ENCODE data around the gene HMCN2.

HMCN2 gene

GRCh38 chr9:130286781-130287428 lies 21.3 kb downstream of the HMCN2 start:
- H3K4me2 ChIP-seq (ENCODE audit: low read length), result no peak overlapping the region
- H3K4me3 ChIP-seq (ENCODE audit: low read length), result no peak overlapping the region
- no peaks in the 10 kb centered on the region for H3K4me1 ChIP-seq (ENCODE audit: control insufficient read depth, insufficient read depth, low read length)
- H3K9me3 ChIP-seq (replicated peaks; ENCODE audit: low read length), result no peaks in the 10 kb centered on the region
- no peaks in the 10 kb centered on the region for H3K36me3 ChIP-seq (ENCODE audit: insufficient read depth, low read length)
- H3K9ac ChIP-seq (ENCODE audit: low read depth, low read length), result no peak overlapping the region
- peaks cover 94% of the 10 kb centered on the region for H3K27me3 ChIP-seq (ENCODE audit: control insufficient read depth, insufficient read depth, low read length)

GRCh38 chr9:130287736-130288135 lies 22.2 kb downstream of the HMCN2 start:
- H3K9me3 ChIP-seq (replicated peaks; ENCODE audit: low read length), result no peaks in the 10 kb centered on the region
- H3K36me3 ChIP-seq (ENCODE audit: insufficient read depth, low read length), result no peaks in the 10 kb centered on the region
- H3K4me1 ChIP-seq (ENCODE audit: control insufficient read depth, insufficient read depth, low read length), result no peaks in the 10 kb centered on the region
- H3K9ac ChIP-seq (ENCODE audit: low read depth, low read length), result no peak overlapping the region
- no peak overlapping the region for H3K4me3 ChIP-seq (ENCODE audit: low read length)
- peaks cover 95% of the 10 kb centered on the region for H3K27me3 ChIP-seq (ENCODE audit: control insufficient read depth, insufficient read depth, low read length)
- H3K4me2 ChIP-seq (ENCODE audit: low read length), result no peak overlapping the region

GRCh38 chr9:130288393-130288792 lies 22.8 kb downstream of the HMCN2 start:
- Histone ChIP-seq H3K9ac (ENCODE audit: low read depth, low read length) (no peak overlapping the region), H3K27me3 (ENCODE audit: control insufficient read depth, insufficient read depth, low read length) (peaks cover 99% of the 10 kb centered on the region), H3K4me1 (ENCODE audit: control insufficient read depth, insufficient read depth, low read length) (no peaks in the 10 kb centered on the region), H3K36me3 (ENCODE audit: insufficient read depth, low read length) (no peaks in the 10 kb centered on the region), H3K9me3 (replicated peaks; ENCODE audit: low read length) (no peaks in the 10 kb centered on the region), H3K4me3 (ENCODE audit: low read length) (no peak overlapping the region), H3K4me2 (ENCODE audit: low read length) (no peak overlapping the region)

- Histone ChIP-seq H3K9ac (ENCODE audit: low read depth, low read length) (no peak overlapping the region), H3K36me3 (ENCODE audit: insufficient read depth, low read length) (no peaks in the 10 kb centered on the region), H3K27me3 (ENCODE audit: control insufficient read depth, insufficient read depth, low read length) (peaks cover 99% of the 10 kb centered on the region), H3K9me3 (replicated peaks; ENCODE audit: low read length) (no peaks in the 10 kb centered on the region), H3K4me1 (ENCODE audit: control insufficient read depth, insufficient read depth, low read length) (no peaks in the 10 kb centered on the region), H3K4me3 (ENCODE audit: low read length) (no peak overlapping the region), H3K4me2 (ENCODE audit: low read length) (no peak overlapping the region)
Observed at GRCh38 chr9:130288926-130289690, 23.5 kb downstream of the HMCN2 start.

- Histone ChIP-seq H3K9ac (ENCODE audit: low read depth, low read length) (no peak overlapping the region), H3K4me2 (ENCODE audit: low read length) (no peak overlapping the region), H3K4me3 (ENCODE audit: low read length) (no peak overlapping the region), H3K36me3 (ENCODE audit: insufficient read depth, low read length) (no peaks in the 10 kb centered on the region), H3K9me3 (replicated peaks; ENCODE audit: low read length) (no peaks in the 10 kb centered on the region), H3K27me3 (ENCODE audit: control insufficient read depth, insufficient read depth, low read length) (peaks cover 94% of the 10 kb centered on the region), H3K4me1 (ENCODE audit: control insufficient read depth, insufficient read depth, low read length) (no peaks in the 10 kb centered on the region)
Observed at GRCh38 chr9:130289711-130290241, 24.2 kb downstream of the HMCN2 start.

GRCh38 chr9:130290291-130291181 lies 25.0 kb downstream of the HMCN2 start:
- Histone ChIP-seq H3K36me3 (ENCODE audit: insufficient read depth, low read length) (no peaks in the 10 kb centered on the region), H3K4me3 (ENCODE audit: low read length) (no peak overlapping the region), H3K4me2 (ENCODE audit: low read length) (no peak overlapping the region), H3K9me3 (replicated peaks; ENCODE audit: low read length) (no peaks in the 10 kb centered on the region), H3K27me3 (ENCODE audit: control insufficient read depth, insufficient read depth, low read length) (peaks cover 92% of the 10 kb centered on the region), H3K9ac (ENCODE audit: low read depth, low read length) (no peak overlapping the region), H3K4me1 (ENCODE audit: control insufficient read depth, insufficient read depth, low read length) (no peaks in the 10 kb centered on the region)

GRCh38 chr9:130291474-130291873 lies 25.9 kb downstream of the HMCN2 start:
- H3K9me3 ChIP-seq (replicated peaks; ENCODE audit: low read length), result no peaks in the 10 kb centered on the region
- H3K27me3 ChIP-seq (ENCODE audit: control insufficient read depth, insufficient read depth, low read length), result peaks cover 88% of the 10 kb centered on the region
- H3K4me2 ChIP-seq (ENCODE audit: low read length), result no peak overlapping the region
- no peak overlapping the region for H3K4me3 ChIP-seq (ENCODE audit: low read length)
- no peaks in the 10 kb centered on the region for H3K36me3 ChIP-seq (ENCODE audit: insufficient read depth, low read length)
- no peaks in the 10 kb centered on the region for H3K4me1 ChIP-seq (ENCODE audit: control insufficient read depth, insufficient read depth, low read length)
- no peak overlapping the region for H3K9ac ChIP-seq (ENCODE audit: low read depth, low read length)

GRCh38 chr9:130292106-130292505 lies 26.5 kb downstream of the HMCN2 start:
- Histone ChIP-seq H3K4me1 (ENCODE audit: control insufficient read depth, insufficient read depth, low read length) (no peaks in the 10 kb centered on the region), H3K4me3 (ENCODE audit: low read length) (no peak overlapping the region), H3K9ac (ENCODE audit: low read depth, low read length) (no peak overlapping the region), H3K4me2 (ENCODE audit: low read length) (no peak overlapping the region), H3K27me3 (ENCODE audit: control insufficient read depth, insufficient read depth, low read length) (peaks cover 87% of the 10 kb centered on the region), H3K36me3 (ENCODE audit: insufficient read depth, low read length) (no peaks in the 10 kb centered on the region), H3K9me3 (replicated peaks; ENCODE audit: low read length) (no peaks in the 10 kb centered on the region)

- H3K4me1 ChIP-seq (ENCODE audit: control insufficient read depth, insufficient read depth, low read length), result no peaks in the 10 kb centered on the region
- peaks cover 67% of the 10 kb centered on the region for H3K27me3 ChIP-seq (ENCODE audit: control insufficient read depth, insufficient read depth, low read length)
- H3K4me2 ChIP-seq (ENCODE audit: low read length), result no peak overlapping the region
- H3K4me3 ChIP-seq (ENCODE audit: low read length), result no peak overlapping the region
- no peaks in the 10 kb centered on the region for H3K36me3 ChIP-seq (ENCODE audit: insufficient read depth, low read length)
- H3K9ac ChIP-seq (ENCODE audit: low read depth, low read length), result no peak overlapping the region
- H3K9me3 ChIP-seq (replicated peaks; ENCODE audit: low read length), result no peaks in the 10 kb centered on the region
Observed at GRCh38 chr9:130294664-130295063, 29.1 kb downstream of the HMCN2 start.

GRCh38 chr9:130295431-130295830 lies 29.9 kb downstream of the HMCN2 start:
- Histone ChIP-seq H3K4me2 (ENCODE audit: low read length) (no peak overlapping the region), H3K9me3 (replicated peaks; ENCODE audit: low read length) (no peaks in the 10 kb centered on the region), H3K4me3 (ENCODE audit: low read length) (no peak overlapping the region), H3K36me3 (ENCODE audit: insufficient read depth, low read length) (no peaks in the 10 kb centered on the region), H3K4me1 (ENCODE audit: control insufficient read depth, insufficient read depth, low read length) (no peaks in the 10 kb centered on the region), H3K9ac (ENCODE audit: low read depth, low read length) (no peak overlapping the region), H3K27me3 (ENCODE audit: control insufficient read depth, insufficient read depth, low read length) (peaks cover 64% of the 10 kb centered on the region)
